Hepatocyte (in vitro differentiated cells): ENCODE results near the gene CDK5.

ENCODE experiments used
- CTCF ChIP-seq: fragments of 200-600 bp; sonication (generic); IDR thresholded peaks from 2 replicates; pipeline ENCODE4 v1.5.1; 2016; ENCODE audit warnings: antibody characterized with exemption, mild to moderate bottlenecking; ENCODE audit not compliant: poor library complexity
- EZH2 ChIP-seq: fragments of 200-600 bp; sonication (generic); IDR thresholded peaks from 2 replicates; pipeline ENCODE4 v1.6.1; 2016; ENCODE audit warnings: antibody characterized with exemption, mild to moderate bottlenecking, borderline replicate concordance
- EZH2phosphoT487 ChIP-seq: fragments of 200-600 bp; sonication (generic); IDR thresholded peaks from one replicate; pipeline ENCODE4 v1.6.1; 2018; ENCODE audit warnings: antibody characterized with exemption, mild to moderate bottlenecking, low read depth, moderate library complexity; ENCODE audit not compliant: unreplicated experiment, severe bottlenecking

GRCh38 chr7:151095828-151096475, 38.3 kb upstream of the CDK5 start:
- TF ChIP-seq EZH2, result no peak
- TF ChIP-seq CTCF, result no peak
- no peak for TF ChIP-seq EZH2phosphoT487
